Peyer's patch (tissue), 4 donors: ENCODE measurements around the gene UQCRHL.

Experiments used
- POLR2A ChIP-seq, 2 donors: fragments of 450-650 bp; IDR thresholded peaks; one replicate each; pipeline ENCODE4 v1.5.1; 2017; ENCODE audit warnings: antibody characterized with exemption in 2 of 2, mild to moderate bottlenecking in 2 of 2, moderate library complexity in 2 of 2
- TF ChIP-seq, protein P1 (sequence below), 6 experiments: fragments of 450-650 bp in 4 of 6; fragments of 200-600 bp in 2 of 6; sonication (generic) in 1 of 6; IDR thresholded peaks; one replicate each; pipeline ENCODE4 v1.5.1; 2017 to 2019; ENCODE audit warnings: antibody characterized with exemption in 6 of 6, mild to moderate bottlenecking in 3 of 6, moderate library complexity in 1 of 6

DNA sequence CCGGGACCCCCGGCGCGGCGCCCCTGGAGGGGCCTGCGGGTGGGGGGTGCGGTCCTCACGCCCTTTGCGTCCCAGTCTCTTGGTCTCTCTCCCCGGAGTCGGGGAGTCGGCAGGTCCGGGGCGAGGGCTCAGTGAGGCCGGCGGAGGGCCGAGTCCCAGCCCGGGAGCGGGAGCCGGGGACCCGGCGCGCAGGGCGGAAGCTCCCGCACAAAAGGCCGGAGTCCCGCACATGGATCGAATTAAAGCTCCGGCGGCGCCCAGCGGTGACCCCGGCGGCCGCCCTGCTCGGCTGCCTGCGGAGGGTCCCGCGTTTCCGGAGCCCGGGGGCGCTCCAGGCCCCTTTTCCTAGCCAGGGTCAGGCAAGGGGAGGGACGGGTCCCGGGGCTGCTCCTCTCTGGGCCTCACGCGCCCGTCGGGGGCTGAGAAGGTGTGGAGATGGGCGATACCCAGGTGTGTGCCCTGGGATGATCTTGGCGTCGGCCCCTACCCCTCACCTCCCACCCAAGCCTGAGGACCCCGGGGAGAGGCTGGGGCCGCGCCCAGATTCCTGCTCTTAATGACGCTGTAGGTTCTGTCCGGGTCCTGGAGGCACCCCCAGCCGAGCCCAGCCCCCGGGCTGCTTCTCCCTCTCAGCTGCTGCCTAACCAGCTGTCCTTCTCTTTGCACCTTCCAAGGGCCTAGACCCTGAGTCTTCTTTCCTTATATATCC, 48.3 kb downstream of the UQCRHL start:
- TF ChIP-seq, protein P1, sequence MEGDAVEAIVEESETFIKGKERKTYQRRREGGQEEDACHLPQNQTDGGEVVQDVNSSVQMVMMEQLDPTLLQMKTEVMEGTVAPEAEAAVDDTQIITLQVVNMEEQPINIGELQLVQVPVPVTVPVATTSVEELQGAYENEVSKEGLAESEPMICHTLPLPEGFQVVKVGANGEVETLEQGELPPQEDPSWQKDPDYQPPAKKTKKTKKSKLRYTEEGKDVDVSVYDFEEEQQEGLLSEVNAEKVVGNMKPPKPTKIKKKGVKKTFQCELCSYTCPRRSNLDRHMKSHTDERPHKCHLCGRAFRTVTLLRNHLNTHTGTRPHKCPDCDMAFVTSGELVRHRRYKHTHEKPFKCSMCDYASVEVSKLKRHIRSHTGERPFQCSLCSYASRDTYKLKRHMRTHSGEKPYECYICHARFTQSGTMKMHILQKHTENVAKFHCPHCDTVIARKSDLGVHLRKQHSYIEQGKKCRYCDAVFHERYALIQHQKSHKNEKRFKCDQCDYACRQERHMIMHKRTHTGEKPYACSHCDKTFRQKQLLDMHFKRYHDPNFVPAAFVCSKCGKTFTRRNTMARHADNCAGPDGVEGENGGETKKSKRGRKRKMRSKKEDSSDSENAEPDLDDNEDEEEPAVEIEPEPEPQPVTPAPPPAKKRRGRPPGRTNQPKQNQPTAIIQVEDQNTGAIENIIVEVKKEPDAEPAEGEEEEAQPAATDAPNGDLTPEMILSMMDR (IDR thresholded peaks at IDR 0.05), result no peak
- TF ChIP-seq POLR2A (IDR thresholded peaks at IDR 0.05), result no peak
